Measurements from ENCODE around the gene GPR146. TPM values are rescaled to one million over a fixed set of nuclear protein-coding genes. Genes with fewer than 3 reads are reported as not detected.

The GPR146 gene
- total RNA-seq, 1 donor: 5.1 TPM

DNA sequence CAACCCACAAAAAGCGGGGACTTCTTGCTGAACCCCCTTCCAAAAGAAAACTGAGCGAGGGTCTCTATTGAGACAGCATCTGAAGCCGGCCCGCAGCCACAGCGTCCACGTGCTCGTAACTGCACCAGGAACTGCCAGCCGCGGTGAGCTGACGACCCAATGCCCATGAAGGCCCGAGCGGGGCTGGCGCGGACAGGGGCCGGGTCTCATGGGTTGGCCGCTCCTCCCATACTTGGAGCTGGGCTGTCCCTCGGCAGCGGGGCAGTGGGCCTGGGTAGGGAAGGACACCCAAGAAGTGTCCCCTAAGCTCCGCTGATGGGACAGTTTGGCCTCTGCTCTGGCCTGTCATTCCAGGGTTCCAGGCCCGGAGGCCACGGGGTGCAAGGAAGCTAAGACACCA, 39.0 kb upstream of the GPR146 start:
- Histone ChIP-seq H3K36me3 (ENCODE audit: insufficient read depth, low read length) (peaks cover 8% of the 10 kb centered on the region), H3K4me1 (ENCODE audit: insufficient read depth, low read length) (no peaks in the 10 kb centered on the region), H3K4me2 (ENCODE audit: insufficient read depth, low read length) (no peak overlapping the region), H3K9me3 (ENCODE audit: low read depth, low read length) (no peaks in the 10 kb centered on the region), H3K4me3 (ENCODE audit: insufficient read depth, low read length) (no peak overlapping the region), H3K27ac (ENCODE audit: low read depth, low read length) (no peak overlapping the region), H3K79me2 (ENCODE audit: insufficient read depth, low read length) (peaks cover 13% of the 10 kb centered on the region), H4K20me1 (ENCODE audit: insufficient read depth, low read length) (peaks cover 29% of the 10 kb centered on the region), H2AFZ (ENCODE audit: low read length) (no peak overlapping the region), H3K27me3 (ENCODE audit: insufficient read depth, low read length) (no peaks in the 10 kb centered on the region)
- DNase-seq (ENCODE audit: insufficient read length, low spot score, missing footprints): no peak
- TF ChIP-seq, protein P1, sequence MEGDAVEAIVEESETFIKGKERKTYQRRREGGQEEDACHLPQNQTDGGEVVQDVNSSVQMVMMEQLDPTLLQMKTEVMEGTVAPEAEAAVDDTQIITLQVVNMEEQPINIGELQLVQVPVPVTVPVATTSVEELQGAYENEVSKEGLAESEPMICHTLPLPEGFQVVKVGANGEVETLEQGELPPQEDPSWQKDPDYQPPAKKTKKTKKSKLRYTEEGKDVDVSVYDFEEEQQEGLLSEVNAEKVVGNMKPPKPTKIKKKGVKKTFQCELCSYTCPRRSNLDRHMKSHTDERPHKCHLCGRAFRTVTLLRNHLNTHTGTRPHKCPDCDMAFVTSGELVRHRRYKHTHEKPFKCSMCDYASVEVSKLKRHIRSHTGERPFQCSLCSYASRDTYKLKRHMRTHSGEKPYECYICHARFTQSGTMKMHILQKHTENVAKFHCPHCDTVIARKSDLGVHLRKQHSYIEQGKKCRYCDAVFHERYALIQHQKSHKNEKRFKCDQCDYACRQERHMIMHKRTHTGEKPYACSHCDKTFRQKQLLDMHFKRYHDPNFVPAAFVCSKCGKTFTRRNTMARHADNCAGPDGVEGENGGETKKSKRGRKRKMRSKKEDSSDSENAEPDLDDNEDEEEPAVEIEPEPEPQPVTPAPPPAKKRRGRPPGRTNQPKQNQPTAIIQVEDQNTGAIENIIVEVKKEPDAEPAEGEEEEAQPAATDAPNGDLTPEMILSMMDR (IDR thresholded peaks at IDR 0.05; ENCODE audit: extremely low read depth, low read depth, low read length): no peak

DNA sequence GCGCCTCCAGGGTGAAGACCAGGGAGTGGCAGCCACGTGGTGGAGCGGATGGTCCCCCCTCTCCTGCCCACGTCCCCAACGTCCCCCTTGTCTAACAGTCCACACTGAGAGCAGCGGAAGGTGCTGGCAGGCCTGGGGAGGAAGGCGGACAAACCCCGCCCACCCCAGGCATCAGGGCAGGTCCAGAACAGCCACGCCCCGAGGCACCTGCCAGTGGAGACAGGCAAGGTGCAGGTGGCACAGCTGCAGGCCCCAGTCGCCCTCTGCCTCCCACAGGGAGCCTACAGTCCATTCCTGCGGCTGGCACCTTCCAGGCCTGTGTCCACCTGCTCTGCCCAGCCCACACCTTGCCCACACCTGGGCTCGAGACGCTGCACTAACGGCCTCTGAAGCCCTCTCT, 36.4 kb upstream of the GPR146 start:
- no peak overlapping the region for H3K4me3 ChIP-seq (ENCODE audit: insufficient read depth, low read length)
- no peak overlapping the region for H2AFZ ChIP-seq (ENCODE audit: low read length)
- peaks cover 42% of the 10 kb centered on the region for H4K20me1 ChIP-seq (ENCODE audit: insufficient read depth, low read length)

DNA sequence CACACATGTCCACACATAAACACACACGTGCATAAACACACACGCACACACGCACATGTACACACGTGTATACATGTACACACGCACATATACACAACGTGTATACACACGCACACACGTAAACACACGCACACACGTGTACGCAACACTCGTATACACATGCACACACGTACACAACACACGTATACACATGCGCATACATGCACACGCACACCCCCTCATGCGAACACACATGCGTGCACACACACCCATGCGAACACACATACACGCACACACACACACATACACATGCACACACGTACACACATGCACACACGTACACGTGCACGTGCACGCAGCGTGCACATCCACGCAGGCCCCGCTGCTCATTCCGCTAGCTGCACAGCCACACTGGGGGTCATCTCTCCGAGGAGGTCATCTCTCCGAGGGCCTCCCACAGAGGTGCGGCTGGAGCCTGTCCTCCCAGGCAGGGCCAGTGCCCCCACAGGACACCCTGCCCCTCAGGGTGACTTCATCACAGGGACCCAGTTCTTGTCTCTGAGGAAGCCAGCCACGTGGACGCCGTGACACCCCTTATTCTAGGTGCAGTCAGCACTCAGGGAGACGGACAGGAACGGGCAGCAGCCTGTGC, 35.5 kb upstream of the GPR146 start:
- H3K36me3 ChIP-seq (ENCODE audit: insufficient read depth, low read length): peaks cover 8% of the 10 kb centered on the region
- H3K79me2 ChIP-seq (ENCODE audit: insufficient read depth, low read length): peaks cover 44% of the 10 kb centered on the region
- H3K4me2 ChIP-seq (ENCODE audit: insufficient read depth, low read length): no peak overlapping the region
- H3K4me1 ChIP-seq (ENCODE audit: insufficient read depth, low read length): no peaks in the 10 kb centered on the region
- TF ChIP-seq, protein P1 (IDR thresholded peaks at IDR 0.05; ENCODE audit: extremely low read depth, low read depth, low read length): no peak
- DNase-seq (ENCODE audit: insufficient read length, low spot score, missing footprints): no peak
- H2AFZ ChIP-seq (ENCODE audit: low read length): no peak overlapping the region
- no peaks in the 10 kb centered on the region for H3K27me3 ChIP-seq (ENCODE audit: insufficient read depth, low read length)
- no peaks in the 10 kb centered on the region for H3K9me3 ChIP-seq (ENCODE audit: low read depth, low read length)
- no peak overlapping the region for H3K4me3 ChIP-seq (ENCODE audit: insufficient read depth, low read length)
- H4K20me1 ChIP-seq (ENCODE audit: insufficient read depth, low read length): peaks cover 46% of the 10 kb centered on the region
- no peak overlapping the region for H3K27ac ChIP-seq (ENCODE audit: low read depth, low read length)

More for the DNA sequence above, 36.4 kb upstream of the GPR146 start:
- Histone ChIP-seq H3K4me1 (ENCODE audit: insufficient read depth, low read length) (no peaks in the 10 kb centered on the region), H3K4me2 (ENCODE audit: insufficient read depth, low read length) (no peak overlapping the region), H3K27me3 (ENCODE audit: insufficient read depth, low read length) (no peaks in the 10 kb centered on the region), H3K9me3 (ENCODE audit: low read depth, low read length) (no peaks in the 10 kb centered on the region), H3K36me3 (ENCODE audit: insufficient read depth, low read length) (peaks cover 8% of the 10 kb centered on the region), H3K79me2 (ENCODE audit: insufficient read depth, low read length) (peaks cover 38% of the 10 kb centered on the region), H3K27ac (ENCODE audit: low read depth, low read length) (no peak overlapping the region)
- no peak for DNase-seq (ENCODE audit: insufficient read length, low spot score, missing footprints)
- TF ChIP-seq, protein P1 (IDR thresholded peaks at IDR 0.05; ENCODE audit: extremely low read depth, low read depth, low read length): no peak

DNA sequence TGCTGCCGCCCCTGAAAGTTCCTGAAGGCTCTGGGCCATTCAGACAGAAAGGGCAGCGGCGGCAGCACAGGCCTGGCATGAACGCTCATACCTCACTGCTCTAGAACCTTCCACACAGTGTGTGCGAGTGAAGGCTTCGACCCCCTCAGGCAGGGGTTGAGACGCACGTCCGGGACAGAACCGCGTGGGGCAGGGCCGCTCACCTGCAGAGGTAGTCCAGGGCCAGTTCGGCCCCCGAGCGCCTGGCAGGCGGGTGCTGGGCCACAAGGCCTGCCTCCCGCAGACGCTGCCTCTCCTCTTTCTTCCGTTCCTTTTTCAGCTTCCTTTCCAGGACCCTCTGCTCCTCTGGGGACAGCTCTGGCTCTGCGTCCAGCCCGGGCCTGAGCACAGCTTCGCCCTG, 34.6 kb upstream of the GPR146 start:
- Histone ChIP-seq H3K27ac (ENCODE audit: low read depth, low read length) (no peak overlapping the region), H3K4me1 (ENCODE audit: insufficient read depth, low read length) (no peaks in the 10 kb centered on the region), H2AFZ (ENCODE audit: low read length) (no peak overlapping the region), H3K4me3 (ENCODE audit: insufficient read depth, low read length) (no peak overlapping the region), H3K36me3 (ENCODE audit: insufficient read depth, low read length) (peaks cover 8% of the 10 kb centered on the region), H3K4me2 (ENCODE audit: insufficient read depth, low read length) (no peak overlapping the region), H3K27me3 (ENCODE audit: insufficient read depth, low read length) (no peaks in the 10 kb centered on the region), H4K20me1 (ENCODE audit: insufficient read depth, low read length) (peaks cover 55% of the 10 kb centered on the region), H3K79me2 (ENCODE audit: insufficient read depth, low read length) (peaks cover 53% of the 10 kb centered on the region), H3K9me3 (ENCODE audit: low read depth, low read length) (no peaks in the 10 kb centered on the region)
- no peak for DNase-seq (ENCODE audit: insufficient read length, low spot score, missing footprints)
- TF ChIP-seq, protein P1 (IDR thresholded peaks at IDR 0.05; ENCODE audit: extremely low read depth, low read depth, low read length): no peak

All from osteoblast (primary cell).